ENCODE results near the gene HOXD1.

DNA sequence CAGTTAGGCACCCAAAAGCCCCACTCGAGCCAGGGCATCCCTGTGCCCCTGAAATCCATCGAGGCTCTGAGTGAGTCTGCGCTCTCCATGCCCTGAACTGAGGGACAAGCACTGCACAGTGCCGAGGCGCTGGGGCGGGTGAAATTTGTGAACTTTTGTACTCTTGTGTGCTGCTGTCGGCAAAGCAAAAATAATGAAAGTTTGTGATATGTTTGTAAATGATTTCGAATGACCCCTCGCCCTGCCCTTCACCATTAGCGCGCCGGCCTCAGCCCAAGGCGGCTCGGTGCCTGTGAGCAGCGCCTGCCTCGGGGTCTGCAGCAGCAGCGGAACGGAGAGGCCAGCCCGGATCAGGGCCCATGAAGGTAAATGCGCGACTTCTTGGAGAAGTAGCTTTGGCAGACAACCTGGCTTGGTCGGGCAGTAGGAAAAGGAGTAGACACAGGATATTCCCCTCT is 39.0 kb upstream of the HOXD1 start:
- no peak for TF ChIP-seq POLR2A (IDR thresholded peaks at IDR 0.05; ENCODE audit: low read depth, low read length)
- no peak for TF ChIP-seq POLR2AphosphoS5 (IDR thresholded peaks at IDR 0.05; ENCODE audit: low read depth, low read length)
- TF ChIP-seq TAF1 (IDR thresholded peaks at IDR 0.05; ENCODE audit: borderline replicate concordance, low read depth, low read length): no peak

Measured in GM12892 (cell line).